Mucosa of stomach (tissue), 1 donor: ENCODE data around the gene MAP2K3.
"Not testable (repeated sequence)": the region's sequence is repeated elsewhere in the genome, so short reads cannot be mapped to it uniquely, and the experiment has no call there.

Experiments used
- H3K27me3 ChIP-seq: one replicate; pipeline ENCODE4 v1.7.0; 2013; ENCODE audit warnings: mild to moderate bottlenecking, low read length; ENCODE audit not compliant: control insufficient read depth, insufficient read depth
- H3K36me3 ChIP-seq: one replicate; pipeline ENCODE4 v1.7.0; 2013; ENCODE audit warnings: low read length; ENCODE audit not compliant: control insufficient read depth, insufficient read depth
- H3K4me1 ChIP-seq: one replicate; pipeline ENCODE4 v1.7.0; 2013; ENCODE audit warnings: mild to moderate bottlenecking, low read length; ENCODE audit not compliant: control insufficient read depth, insufficient read depth
- H3K4me3 ChIP-seq: one replicate; pipeline ENCODE4 v1.7.0; 2013; ENCODE audit warnings: low read length
- H3K9ac ChIP-seq: one replicate; pipeline ENCODE4 v1.7.0; 2013; ENCODE audit warnings: mild to moderate bottlenecking, low read length, moderate library complexity
- H3K9me3 ChIP-seq: one replicate; pipeline ENCODE4 v1.7.0; 2013; ENCODE audit warnings: mild to moderate bottlenecking, low read length, moderate library complexity; ENCODE audit not compliant: control insufficient read depth
- donor health status: Pancreatic carcinoma.

Gene MAP2K3

GRCh38 chr17:21314261-21314664 is 29.8 kb downstream of the MAP2K3 start:
- not testable (repeated sequence) for H3K4me1 ChIP-seq, H3K4me3 ChIP-seq, H3K9me3 ChIP-seq, H3K36me3 ChIP-seq, H3K27me3 ChIP-seq, H3K9ac ChIP-seq

- not testable (repeated sequence) for H3K9me3 ChIP-seq, H3K4me1 ChIP-seq, H3K27me3 ChIP-seq, H3K9ac ChIP-seq, H3K4me3 ChIP-seq, H3K36me3 ChIP-seq
Observed at GRCh38 chr17:21314701-21315111, 30.2 kb downstream of the MAP2K3 start.

DNA sequence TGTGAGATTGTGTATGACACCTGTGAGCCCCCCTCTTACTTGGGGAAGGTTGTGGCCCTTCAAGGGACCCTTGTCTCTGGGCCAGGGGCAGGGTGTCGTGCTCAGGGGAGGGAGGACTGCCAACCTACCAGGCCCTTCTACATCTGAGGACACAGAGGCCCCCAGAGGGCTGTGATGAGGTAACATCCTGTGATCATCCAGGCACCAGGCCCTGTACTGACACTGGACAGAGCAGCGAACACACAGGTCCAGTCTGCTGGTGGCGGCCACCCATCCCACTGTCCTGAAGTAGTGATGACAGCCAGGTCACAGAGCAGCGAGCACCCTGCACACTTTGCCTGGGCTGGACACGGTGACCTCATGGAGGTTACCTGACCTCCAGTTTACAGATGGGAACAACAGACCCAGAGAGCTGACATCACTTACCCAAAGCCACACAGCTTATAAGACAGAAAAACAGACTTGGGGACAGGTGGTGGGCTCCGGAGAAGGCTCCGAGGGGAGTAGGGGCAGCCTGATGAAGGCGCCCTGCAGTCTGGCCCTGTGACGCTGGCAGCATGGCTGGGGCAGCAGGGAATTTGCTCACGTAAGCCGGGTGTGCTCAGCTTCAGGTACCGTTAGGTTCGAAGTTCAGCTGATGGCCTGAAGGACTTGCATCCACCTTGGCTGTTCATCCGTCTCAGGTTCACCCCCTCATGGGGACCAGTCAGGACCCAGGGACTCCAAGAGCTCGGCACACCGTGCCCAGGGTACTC is 30.9 kb downstream of the MAP2K3 start:
- not testable (repeated sequence) for H3K36me3 ChIP-seq, H3K4me1 ChIP-seq, H3K27me3 ChIP-seq, H3K9me3 ChIP-seq, H3K4me3 ChIP-seq, H3K9ac ChIP-seq

DNA sequence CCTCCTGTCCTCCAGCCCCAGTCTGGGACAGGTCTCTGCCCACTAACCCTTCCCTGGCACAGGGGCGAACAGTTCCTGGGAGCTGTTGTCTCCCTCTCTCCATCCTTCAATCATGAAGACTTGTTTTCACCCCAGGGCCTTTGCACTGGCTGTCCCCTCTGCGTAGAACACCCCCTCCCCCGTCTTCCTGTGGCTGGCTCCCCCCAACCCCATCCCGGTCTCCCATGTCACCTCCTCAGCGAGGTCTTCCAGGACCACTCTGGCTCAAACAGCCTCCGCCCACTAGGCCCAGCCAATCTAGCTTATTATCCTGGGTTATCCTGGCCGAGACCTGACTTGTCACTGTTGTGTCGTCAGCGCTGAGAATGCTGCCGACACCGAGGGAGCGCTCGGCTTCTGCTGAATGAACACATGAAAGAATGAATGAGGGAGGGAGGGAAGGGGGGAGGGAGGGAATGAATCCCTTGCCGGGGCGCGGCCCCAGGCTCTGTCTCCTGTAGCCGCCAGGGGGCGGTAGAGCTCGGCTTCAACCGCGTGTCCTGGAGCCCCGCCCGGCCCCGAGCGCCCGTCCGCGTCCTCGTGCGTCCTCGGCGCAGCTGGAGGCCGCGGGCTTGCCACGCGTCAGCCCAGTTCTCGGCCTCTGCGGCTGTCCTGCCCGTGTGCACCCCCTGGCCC is 31.8 kb downstream of the MAP2K3 start:
- H3K9me3 ChIP-seq, H3K36me3 ChIP-seq, H3K9ac ChIP-seq, H3K4me3 ChIP-seq, H3K27me3 ChIP-seq, H3K4me1 ChIP-seq: not testable (repeated sequence)

GRCh38 chr17:21316887-21317500 is 32.5 kb downstream of the MAP2K3 start:
- not testable (repeated sequence) for H3K9me3 ChIP-seq, H3K4me3 ChIP-seq, H3K4me1 ChIP-seq, H3K36me3 ChIP-seq, H3K9ac ChIP-seq, H3K27me3 ChIP-seq

- H3K4me3 ChIP-seq, H3K9me3 ChIP-seq, H3K9ac ChIP-seq, H3K27me3 ChIP-seq, H3K4me1 ChIP-seq, H3K36me3 ChIP-seq: not testable (repeated sequence)
Observed at GRCh38 chr17:21317821-21318220, 33.3 kb downstream of the MAP2K3 start.

DNA sequence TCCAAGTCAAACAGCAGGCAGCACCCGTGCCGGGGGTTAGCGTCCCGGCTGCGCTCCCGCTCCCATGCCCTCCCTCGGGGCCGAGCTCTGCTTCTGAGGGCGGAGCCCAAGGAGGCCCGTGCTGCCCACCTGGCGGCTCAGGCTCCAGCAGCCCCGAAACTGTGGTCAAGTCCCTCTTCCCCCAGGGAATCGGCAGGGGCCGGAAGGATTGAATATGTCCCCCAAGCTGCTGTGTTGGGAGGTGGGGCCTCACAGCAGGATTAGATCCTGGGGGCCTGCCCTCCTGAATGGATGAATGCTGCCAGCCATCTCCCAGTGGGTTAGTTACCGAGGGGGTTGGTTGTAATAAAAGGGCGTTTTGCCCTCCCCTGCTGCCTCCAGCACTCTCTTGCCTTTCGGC is 33.9 kb downstream of the MAP2K3 start:
- Histone ChIP-seq H3K9me3 (no peaks in the 10 kb centered on the region), H3K9ac (no peak overlapping the region), H3K36me3 (no peaks in the 10 kb centered on the region), H3K4me1 (peaks cover 7% of the 10 kb centered on the region), H3K27me3 (no peaks in the 10 kb centered on the region), H3K4me3 (no peak overlapping the region)

- H3K4me1 ChIP-seq, H3K9ac ChIP-seq, H3K36me3 ChIP-seq, H3K9me3 ChIP-seq, H3K4me3 ChIP-seq, H3K27me3 ChIP-seq: not testable (repeated sequence)
Observed at GRCh38 chr17:21318856-21319255, 34.3 kb downstream of the MAP2K3 start.

GRCh38 chr17:21319256-21319655 is 34.7 kb downstream of the MAP2K3 start:
- not testable (repeated sequence) for H3K9ac ChIP-seq, H3K4me3 ChIP-seq, H3K36me3 ChIP-seq, H3K9me3 ChIP-seq, H3K4me1 ChIP-seq, H3K27me3 ChIP-seq

- H3K9me3 ChIP-seq, H3K4me1 ChIP-seq, H3K27me3 ChIP-seq, H3K36me3 ChIP-seq, H3K9ac ChIP-seq, H3K4me3 ChIP-seq: not testable (repeated sequence)
Observed at GRCh38 chr17:21319686-21320375, 35.3 kb downstream of the MAP2K3 start.

DNA sequence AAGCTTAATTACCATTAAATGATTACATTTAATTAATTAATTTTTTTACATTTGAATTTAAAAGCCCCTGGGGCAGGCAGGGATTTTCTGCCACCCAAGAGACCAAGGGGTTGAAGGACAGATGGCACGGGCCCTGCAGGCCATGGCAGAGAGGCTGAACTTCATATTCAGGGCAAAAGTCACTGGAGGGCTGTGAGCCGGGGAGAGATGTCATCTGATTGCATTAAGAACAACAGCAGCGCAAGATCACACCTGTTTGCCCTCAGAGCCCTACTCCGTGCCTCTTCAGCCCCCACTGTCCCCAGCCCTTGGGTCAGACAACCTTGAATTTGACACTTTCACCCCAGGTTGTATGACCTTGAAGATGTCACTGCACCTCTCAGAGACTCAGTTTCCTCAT is 35.9 kb downstream of the MAP2K3 start:
- H3K36me3 ChIP-seq, H3K9ac ChIP-seq, H3K27me3 ChIP-seq, H3K9me3 ChIP-seq, H3K4me3 ChIP-seq, H3K4me1 ChIP-seq: not testable (repeated sequence)

DNA sequence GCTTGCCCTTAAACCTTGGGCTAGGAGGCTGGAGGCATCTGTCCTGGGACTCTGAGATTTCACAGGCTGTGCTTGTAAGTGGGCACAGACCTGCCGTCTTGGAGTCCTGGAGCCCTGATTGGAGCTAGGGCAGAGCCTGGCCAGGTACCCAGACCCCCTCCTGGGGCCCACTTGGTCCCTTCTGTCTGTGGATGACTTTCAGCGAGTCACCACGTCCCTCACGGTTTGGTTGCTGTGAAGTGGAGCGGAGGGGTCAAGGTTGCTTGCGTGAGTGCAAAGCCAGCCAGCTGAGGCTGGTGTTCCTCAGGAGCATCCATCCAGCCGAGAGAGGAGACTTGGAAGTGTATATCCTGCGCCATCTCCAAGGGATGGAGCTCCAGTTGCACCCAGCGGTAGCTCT is 36.5 kb downstream of the MAP2K3 start:
- H3K27me3 ChIP-seq, H3K4me3 ChIP-seq, H3K36me3 ChIP-seq, H3K9me3 ChIP-seq, H3K9ac ChIP-seq, H3K4me1 ChIP-seq: not testable (repeated sequence)
